HFF-Myc (cell line): ENCODE measurements around the gene PFN3.

Experiments
- DNase-seq: peaks from one replicate; pipeline ENCODE4 v3.0.0-alpha.2; 2011; ENCODE audit warnings: low read depth; ENCODE audit errors: extremely low read depth
- H3K4me3 ChIP-seq: replicated peaks from 2 replicates; pipeline ENCODE4 v1.5.1; 2011; ENCODE audit warnings: low read depth, mild to moderate bottlenecking, control low read depth, low read length
- CTCF ChIP-seq: IDR thresholded peaks from 2 replicates; pipeline ENCODE4 v1.5.1; 2012; ENCODE audit warnings: mild to moderate bottlenecking, low read depth, low read length, control low read depth; ENCODE audit errors: missing control alignments

Gene PFN3

DNA sequence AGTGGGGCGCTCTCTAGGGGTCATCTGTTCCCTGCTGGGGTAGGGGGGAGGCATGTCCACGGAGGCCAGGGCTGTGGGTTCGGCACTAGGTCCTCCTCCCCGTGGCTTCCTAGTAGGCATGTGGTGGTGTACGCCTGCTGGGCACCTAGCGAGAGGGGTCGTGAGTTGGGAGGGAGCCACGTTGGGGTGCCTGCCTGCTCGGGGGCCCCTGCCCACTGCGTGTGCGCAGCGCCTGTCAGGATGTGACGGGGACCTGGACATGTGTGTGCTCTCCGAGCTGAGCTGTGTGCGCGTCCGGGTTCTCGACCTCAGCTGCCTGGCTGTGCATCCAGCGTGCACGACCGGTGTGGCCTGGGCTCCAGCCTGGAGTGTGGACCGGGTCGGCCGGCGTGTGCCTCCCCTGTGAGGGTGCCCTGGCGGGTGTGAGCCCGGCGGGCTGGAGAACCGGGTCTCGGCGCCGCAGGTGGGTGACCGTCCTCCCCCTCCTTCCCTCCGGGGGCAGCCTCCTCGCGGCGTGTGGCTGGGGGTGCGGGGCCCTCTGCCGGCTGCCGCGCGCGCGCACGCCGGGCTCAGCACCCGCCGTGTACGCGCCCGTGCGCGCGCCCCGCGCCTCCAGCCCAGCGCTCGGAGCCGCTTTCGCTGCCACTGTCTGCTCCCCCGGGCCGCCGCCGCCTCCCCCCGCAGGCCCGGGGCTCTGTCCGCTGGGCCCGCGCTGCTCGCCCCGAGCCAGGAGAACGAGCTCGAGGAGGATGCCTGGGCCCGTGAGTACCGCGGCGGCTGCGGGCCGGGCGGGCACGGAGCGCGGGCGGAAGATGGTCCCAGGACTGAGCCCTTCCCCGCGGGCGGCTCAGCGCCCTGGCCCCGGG, 46.0 kb upstream of the PFN3 start, which contains the start of gene PRR7:
PRR7 (plus strand) TSS at position 615 of the 866 bp plus-strand sequence. CDS start 8,254 bp downstream, outside the sequence.
- peak within 1 kb of the TSS; percentile 57 for H3K4me3 ChIP-seq
- no peak for TF ChIP-seq CTCF
- DNase-seq, result no peak

- DNase-seq, result no peak
- H3K4me3 ChIP-seq, result peak overlapping the region; percentile 57
- TF ChIP-seq CTCF, result no peak
These were observed 45.4 kb upstream of the PFN3 start for GRCh38 chr5:177445917-177446199.

- no peak for DNase-seq
- TF ChIP-seq CTCF, result no peak
- peak overlapping the region; percentile 57 for H3K4me3 ChIP-seq
These were observed 44.8 kb upstream of the PFN3 start for GRCh38 chr5:177445052-177445916.

GRCh38 chr5:177444106-177445051, 43.9 kb upstream of the PFN3 start:
- DNase-seq, result no peak
- TF ChIP-seq CTCF, result no peak
- no peak overlapping the region for H3K4me3 ChIP-seq

DNA sequence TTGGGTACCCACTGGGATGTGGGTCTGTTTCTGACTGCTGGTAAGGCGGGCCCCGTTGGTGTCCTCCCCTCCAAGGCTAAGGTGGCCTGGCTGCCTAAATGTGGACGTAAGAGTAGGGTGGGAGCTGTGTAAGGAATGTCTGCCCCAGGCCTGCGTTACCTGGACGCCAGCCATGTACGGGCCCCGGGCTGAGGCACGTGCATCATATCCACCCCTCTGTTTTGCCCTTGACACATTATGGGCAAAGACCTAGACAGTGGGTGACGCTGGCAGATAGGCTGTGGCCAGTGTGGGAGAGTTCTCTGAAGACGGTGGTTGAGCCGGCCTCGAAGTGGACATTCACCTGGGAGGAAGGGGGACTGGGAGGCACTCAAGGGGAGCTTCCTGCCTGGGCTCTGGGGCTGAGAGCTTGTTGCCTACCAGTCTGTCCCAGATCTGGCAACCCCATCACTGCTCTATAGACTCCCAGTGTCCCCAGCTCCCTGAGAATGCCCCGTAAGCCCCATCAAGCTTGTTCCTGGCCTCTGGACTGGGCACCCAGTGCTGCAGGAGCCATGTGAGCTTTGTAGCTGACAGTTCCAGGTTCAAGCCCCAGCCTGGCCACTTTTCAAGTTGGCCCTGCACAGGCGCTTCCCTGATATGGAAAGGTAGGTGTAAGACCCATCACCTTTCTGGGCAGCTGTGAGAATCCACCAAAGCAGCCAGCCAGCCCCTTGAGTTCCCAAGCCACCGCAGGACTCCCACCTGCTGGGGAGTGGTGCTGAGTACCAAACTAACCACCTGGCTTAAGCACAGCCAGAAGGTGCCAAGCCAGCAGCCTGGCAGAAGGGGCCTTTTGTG, 42.9 kb upstream of the PFN3 start:
- no peak overlapping the region for H3K4me3 ChIP-seq
- DNase-seq, result no peak
- TF ChIP-seq CTCF, result no peak
